Sigmoid colon (tissue), 7 donors: Measurements from ENCODE around the gene HHIPL1. TPM values are rescaled to one million over a fixed set of nuclear protein-coding genes. Genes with fewer than 3 reads are reported as not detected.

Experiments used
- DNase-seq: peaks from one replicate; pipeline ENCODE4 v3.0.0-alpha.2; 2019
- H3K27ac ChIP-seq, 4 donors: fragments of 200-600 bp; sonication (generic); one replicate each; pipeline ENCODE4 v1.5.1; 2016 to 2019; ENCODE audit warnings: mild to moderate bottlenecking in 1 of 4
- H3K27me3 ChIP-seq, 3 donors: fragments of 200-600 bp; sonication (generic); one replicate each; pipeline ENCODE4 v1.5.1; 2019; ENCODE audit warnings: mild to moderate bottlenecking in 1 of 3
- H3K36me3 ChIP-seq, 4 donors: fragments of 200-600 bp; sonication (generic); one replicate each; pipeline ENCODE4 v1.5.1; 2016 to 2019
- H3K4me1 ChIP-seq, 4 donors: fragments of 200-600 bp; sonication (generic); one replicate each; pipeline ENCODE4 v1.5.1; 2017 to 2019
- H3K4me3 ChIP-seq, 4 donors: fragments of 200-600 bp; sonication (generic); one replicate each; pipeline ENCODE4 v1.5.1; 2017 to 2019; ENCODE audit warnings: mild to moderate bottlenecking in 2 of 4, moderate library complexity in 1 of 4
- H3K9me3 ChIP-seq, 4 donors: fragments of 200-600 bp in 3 of 4; sonication (generic) in 3 of 4; one replicate each; pipeline versions ENCODE4 v1.5.1 to v1.6.1; 2013 to 2019
- EP300 ChIP-seq, 4 donors: sonication (generic); formaldehyde crosslinking; IDR thresholded peaks; one replicate each; pipeline ENCODE4 v1.6.1; 2017; ENCODE audit warnings: antibody characterized with exemption in 4 of 4
- POLR2A ChIP-seq, 2 donors: fragments of 450-650 bp; IDR thresholded peaks; one replicate each; pipeline ENCODE4 v1.6.1; 2016; ENCODE audit warnings: antibody characterized with exemption in 2 of 2, mild to moderate bottlenecking in 2 of 2, moderate library complexity in 2 of 2
- POLR2AphosphoS5 ChIP-seq, 4 donors: sonication (generic); formaldehyde crosslinking; IDR thresholded peaks; one replicate each; pipeline ENCODE4 v1.6.1; 2017; ENCODE audit warnings: antibody characterized with exemption in 4 of 4
- WGBS, 2 donors: extraction: QIAGEN DNeasy Blood & Tissue Kit; methylation state at CpG; one replicate each; pipeline ENCODE4 v1.1.7; 2013; 5-methylcytosine and 5-hydroxymethylcytosine counted together
- intact Hi-C: fragments of 100-400 bp; cut with DNase I; formaldehyde crosslinking; loops from one replicate; pipeline ENCODE4 v1.15.1; 2023
- polyA plus RNA-seq, 3 donors: library from polyadenylated mRNA; stranded (reverse); fragments of 200-250 nt; gene quantifications; one replicate each; pipeline ENCODE4 v1.2.3, GENCODE V29; 2013
- total RNA-seq, 4 donors: library from RNA; depleted of rRNA; stranded (reverse); fragments of >200 nt; gene quantifications; one replicate each; pipeline ENCODE4 v1.1.0, GENCODE V29; 2016
- TF ChIP-seq, protein P1 (sequence below), 4 experiments: fragments of 450-650 bp in 3 of 4; fragments of 200-600 bp in 1 of 4; IDR thresholded peaks; one replicate each; pipeline ENCODE4 v1.5.1; 2016 to 2019; ENCODE audit warnings: antibody characterized with exemption in 4 of 4, mild to moderate bottlenecking in 3 of 4, moderate library complexity in 2 of 4
- donor health status: healthy with polysubstance abuse.
- donor health status: Bipolar disorder and iron deficiency.
- donor health status: healthy.

The HHIPL1 gene
- total and polyA plus RNA-seq, 7 donors, result 0.80 to 10.8 (median 4.3) TPM; not detected in 2

DNA sequence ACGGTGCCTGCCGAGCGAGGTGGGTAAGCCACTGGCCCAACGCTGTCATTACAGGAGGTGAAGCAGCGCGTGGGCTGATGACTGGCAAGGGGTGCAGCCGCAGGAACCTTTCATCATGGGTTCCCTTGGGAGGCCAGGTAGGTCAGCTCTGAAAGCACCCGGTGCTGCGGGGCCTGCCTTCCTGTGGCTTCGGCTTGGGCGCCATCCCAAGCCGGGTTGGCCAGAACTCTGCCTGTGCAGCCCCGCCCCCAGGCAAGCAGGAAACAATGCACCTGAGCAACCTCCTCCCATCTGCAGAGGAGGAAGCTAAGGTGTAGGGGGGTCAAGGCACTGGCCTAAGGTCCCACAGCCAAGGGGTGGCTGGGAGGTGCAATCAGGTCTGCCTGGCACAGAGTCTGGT, 20.0 kb upstream of the HHIPL1 start:
- intact Hi-C loops, result no loop called here
- peaks cover 5 to 34% (median 22%) of the 10 kb centered on the region in 4 donors for H3K4me1 ChIP-seq

DNA sequence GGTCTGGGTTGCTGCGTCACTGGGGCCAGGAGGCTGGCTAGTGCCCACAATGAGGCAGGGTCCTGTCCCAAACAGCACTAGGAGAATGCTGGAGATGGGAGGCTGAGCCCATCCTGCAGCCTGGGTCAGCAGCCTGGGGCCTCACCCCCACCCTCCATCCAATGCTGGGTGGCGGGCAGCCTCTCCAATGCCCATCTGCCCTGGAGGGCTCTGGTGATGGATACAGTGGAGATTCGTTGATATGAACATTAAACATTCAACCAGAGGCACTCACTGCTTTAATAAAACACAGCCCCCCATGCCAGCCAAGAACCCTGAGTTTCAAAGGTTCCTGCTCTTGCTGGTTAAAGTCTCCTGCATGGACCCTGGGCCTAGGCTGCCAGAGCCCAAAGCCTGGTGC, 19.5 kb upstream of the HHIPL1 start:
- no peak for TF ChIP-seq POLR2AphosphoS5 (IDR thresholded peaks at IDR 0.05)
- no peak for TF ChIP-seq POLR2A (IDR thresholded peaks at IDR 0.05)
- TF ChIP-seq, protein P1, sequence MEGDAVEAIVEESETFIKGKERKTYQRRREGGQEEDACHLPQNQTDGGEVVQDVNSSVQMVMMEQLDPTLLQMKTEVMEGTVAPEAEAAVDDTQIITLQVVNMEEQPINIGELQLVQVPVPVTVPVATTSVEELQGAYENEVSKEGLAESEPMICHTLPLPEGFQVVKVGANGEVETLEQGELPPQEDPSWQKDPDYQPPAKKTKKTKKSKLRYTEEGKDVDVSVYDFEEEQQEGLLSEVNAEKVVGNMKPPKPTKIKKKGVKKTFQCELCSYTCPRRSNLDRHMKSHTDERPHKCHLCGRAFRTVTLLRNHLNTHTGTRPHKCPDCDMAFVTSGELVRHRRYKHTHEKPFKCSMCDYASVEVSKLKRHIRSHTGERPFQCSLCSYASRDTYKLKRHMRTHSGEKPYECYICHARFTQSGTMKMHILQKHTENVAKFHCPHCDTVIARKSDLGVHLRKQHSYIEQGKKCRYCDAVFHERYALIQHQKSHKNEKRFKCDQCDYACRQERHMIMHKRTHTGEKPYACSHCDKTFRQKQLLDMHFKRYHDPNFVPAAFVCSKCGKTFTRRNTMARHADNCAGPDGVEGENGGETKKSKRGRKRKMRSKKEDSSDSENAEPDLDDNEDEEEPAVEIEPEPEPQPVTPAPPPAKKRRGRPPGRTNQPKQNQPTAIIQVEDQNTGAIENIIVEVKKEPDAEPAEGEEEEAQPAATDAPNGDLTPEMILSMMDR (IDR thresholded peaks at IDR 0.05), result no peak
- no peak for TF ChIP-seq EP300 (IDR thresholded peaks at IDR 0.05)
- Histone ChIP-seq H3K27me3 (no peaks in the 10 kb centered on the region), H3K4me1 (peaks cover 5 to 34% (median 22%) of the 10 kb centered on the region in 4 donors), H3K4me3 (no peak overlapping the region), H3K36me3 (no peaks in the 10 kb centered on the region), H3K9me3 (no peaks in the 10 kb centered on the region), H3K27ac (no peak overlapping the region)
- intact Hi-C loops, result no loop called here
- 68 to 84% methylated on average over 3 of the region's 3 CpGs for WGBS, 2 donors
- no peak for DNase-seq

More for the DNA sequence above, 20.0 kb upstream of the HHIPL1 start:
- TF ChIP-seq, protein P1 (IDR thresholded peaks at IDR 0.05), result no peak
- no peak for TF ChIP-seq POLR2AphosphoS5 (IDR thresholded peaks at IDR 0.05)
- TF ChIP-seq EP300 (IDR thresholded peaks at IDR 0.05), result no peak
- no peak for TF ChIP-seq POLR2A (IDR thresholded peaks at IDR 0.05)
- Histone ChIP-seq H3K4me3 (no peak overlapping the region), H3K36me3 (no peaks in the 10 kb centered on the region), H3K9me3 (no peaks in the 10 kb centered on the region), H3K27ac (peak overlapping the region in 2 of 4 donors; percentile 73 to 76), H3K27me3 (no peaks in the 10 kb centered on the region)
- no peak for DNase-seq
- 61 to 81% methylated on average over 13 of the region's 13 CpGs for WGBS, 2 donors

DNA sequence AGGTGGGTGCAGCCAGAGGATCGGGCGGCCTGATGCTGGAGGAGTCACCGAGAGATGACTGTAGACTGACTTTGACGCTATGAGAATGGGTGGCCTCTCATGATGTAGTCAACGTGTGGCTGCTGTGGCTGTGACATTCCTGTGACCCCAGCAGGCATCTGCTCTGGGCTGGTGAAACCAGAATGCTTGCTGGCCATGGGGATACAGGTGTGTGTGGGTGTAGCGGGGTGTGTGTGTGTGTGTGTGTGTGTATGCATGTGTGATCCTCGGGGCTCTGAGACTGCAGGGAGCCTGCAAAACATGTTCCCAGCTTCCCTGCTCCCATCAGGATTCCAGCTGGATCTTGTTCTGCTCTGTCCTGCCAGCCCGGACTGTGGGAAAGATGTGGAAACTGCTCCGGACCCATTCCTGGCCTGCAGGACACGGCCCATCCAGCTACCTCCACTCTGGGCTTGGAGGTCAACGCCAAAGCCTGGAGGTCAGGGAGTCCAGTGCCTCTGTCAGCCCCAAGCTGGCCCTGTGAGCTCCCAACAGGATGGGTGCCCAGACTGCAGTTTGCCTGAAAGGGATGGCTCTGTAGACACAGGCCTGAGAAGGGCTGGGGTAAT, 18.8 kb upstream of the HHIPL1 start:
- H3K9me3 ChIP-seq, result no peaks in the 10 kb centered on the region
- WGBS, 2 donors, result 87 to 88% methylated on average over 11 of the region's 11 CpGs
- intact Hi-C loops, result no loop called here

DNA sequence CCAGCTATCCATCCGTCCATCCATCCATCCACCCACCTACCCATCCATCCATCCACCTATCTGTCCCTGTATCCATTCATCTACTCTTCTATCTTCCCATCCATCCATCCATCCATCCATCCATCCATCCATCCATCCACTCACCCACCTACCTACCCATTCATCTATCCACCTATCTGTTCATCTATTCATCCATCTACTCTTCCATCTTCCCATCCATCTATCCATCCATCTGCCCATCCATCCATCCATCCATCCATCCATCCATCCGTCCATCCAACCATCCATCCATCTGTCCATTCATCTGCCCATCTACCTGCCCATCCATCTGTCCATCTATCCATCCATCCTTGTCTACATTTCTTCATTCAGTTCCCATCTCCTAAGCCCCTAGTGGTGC, 17.8 kb upstream of the HHIPL1 start:
- no peak overlapping the region for H3K27ac ChIP-seq
- intact Hi-C loops, result no loop called here
- WGBS, 2 donors, result 79 to 82% methylated on average over 2 of the region's 2 CpGs
- H3K4me1 ChIP-seq, result peaks cover 5 to 34% (median 22%) of the 10 kb centered on the region in 4 donors
- H3K36me3 ChIP-seq, result no peaks in the 10 kb centered on the region
- H3K4me3 ChIP-seq, result no peak overlapping the region
- H3K27me3 ChIP-seq, result no peaks in the 10 kb centered on the region
- no peaks in the 10 kb centered on the region for H3K9me3 ChIP-seq
- no peak for DNase-seq
- TF ChIP-seq POLR2A (IDR thresholded peaks at IDR 0.05), result no peak
- no peak for TF ChIP-seq EP300 (IDR thresholded peaks at IDR 0.05)
- TF ChIP-seq, protein P1 (IDR thresholded peaks at IDR 0.05), result no peak
- TF ChIP-seq POLR2AphosphoS5 (IDR thresholded peaks at IDR 0.05), result no peak

More for the DNA sequence above, 18.8 kb upstream of the HHIPL1 start:
- H3K4me1 ChIP-seq, result peaks cover 5 to 34% (median 22%) of the 10 kb centered on the region in 4 donors
- no peaks in the 10 kb centered on the region for H3K27me3 ChIP-seq
- H3K36me3 ChIP-seq, result no peaks in the 10 kb centered on the region
- no peak for TF ChIP-seq EP300 (IDR thresholded peaks at IDR 0.05)
- TF ChIP-seq, protein P1 (IDR thresholded peaks at IDR 0.05), result no peak
- no peak for TF ChIP-seq POLR2A (IDR thresholded peaks at IDR 0.05)
- no peak for TF ChIP-seq POLR2AphosphoS5 (IDR thresholded peaks at IDR 0.05)
- no peak overlapping the region for H3K27ac ChIP-seq
- no peak overlapping the region for H3K4me3 ChIP-seq
- no peak for DNase-seq
